ENCODE results near the gene C1QTNF1. TPM values are rescaled to one million over a fixed set of nuclear protein-coding genes. Genes with fewer than 3 reads are reported as not detected.
"Not testable (repeated sequence)": the region's sequence is repeated elsewhere in the genome, so short reads cannot be mapped to it uniquely, and the experiment has no call there.

The C1QTNF1 gene
- total RNA-seq, 2 experiments from 2014 or later = not detected

DNA sequence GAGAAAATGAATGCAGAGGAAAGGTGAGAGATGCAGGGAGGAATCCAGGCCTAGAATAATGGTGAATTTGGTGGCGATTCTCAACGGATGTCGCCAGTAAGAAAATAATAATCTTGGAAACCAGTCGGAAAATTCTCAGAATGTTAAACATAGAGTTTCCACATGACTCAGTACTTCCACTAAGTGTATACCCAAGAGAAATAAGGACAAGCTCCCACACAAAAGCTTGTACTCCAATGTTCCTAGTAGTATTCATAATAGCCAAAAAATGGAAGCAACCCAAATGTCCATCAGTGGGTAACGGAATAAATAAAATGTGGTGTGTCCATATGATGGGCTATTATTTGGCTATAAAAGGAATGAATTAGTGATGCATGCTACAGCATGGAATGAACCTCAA is 31.2 kb downstream of the C1QTNF1 start:
- Mint-ChIP-seq H3K4me3 (no peak overlapping the region), H3K27me3 (peaks cover 19% of the 10 kb centered on the region), H3K36me3 (no peaks in the 10 kb centered on the region), H3K9me3 (ENCODE audit: low read depth) (peaks cover 4% of the 10 kb centered on the region), H3K27ac (no peak overlapping the region), H3K4me1 (peaks cover 3% of the 10 kb centered on the region)
- CTCF ChIA-PET = no interaction called here
- no peak for DNase-seq
- ATAC-seq = no peak

DNA sequence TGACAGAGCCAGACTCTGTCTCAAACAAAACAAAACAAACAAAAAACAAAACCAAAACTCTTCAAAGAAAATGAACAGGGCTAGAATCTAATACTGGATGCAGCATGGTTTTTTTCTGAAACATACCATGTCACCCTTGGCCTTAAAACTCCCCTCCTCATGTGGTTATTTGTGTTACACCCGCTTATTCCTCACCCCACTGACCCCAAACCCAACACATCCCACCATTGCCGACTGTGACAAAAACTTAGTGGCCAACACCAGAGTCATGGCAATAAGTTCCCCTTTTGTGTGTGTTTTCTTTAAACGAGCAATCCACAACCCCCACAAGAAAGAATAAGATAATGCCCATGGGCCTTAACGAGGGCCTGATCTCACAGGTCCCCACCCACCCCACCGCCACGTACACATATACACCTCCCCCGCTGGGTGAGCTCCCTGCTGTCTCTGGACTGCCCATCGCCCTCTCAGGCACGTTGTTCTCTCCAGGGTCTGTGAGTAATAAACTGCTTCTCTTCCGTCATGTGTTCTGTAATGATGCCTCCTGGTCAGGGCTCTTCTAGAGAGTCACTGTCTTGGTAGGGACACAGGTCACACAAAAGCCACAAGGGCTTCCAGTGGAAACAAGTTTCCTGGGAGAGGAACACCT is 33.9 kb downstream of the C1QTNF1 start:
- DNase-seq = no peak
- H3K9me3 Mint-ChIP-seq (ENCODE audit: low read depth) = peaks cover 4% of the 10 kb centered on the region
- H3K4me3 Mint-ChIP-seq = no peak overlapping the region
- no peak for ATAC-seq
- H3K36me3 Mint-ChIP-seq = no peaks in the 10 kb centered on the region
- peaks cover 17% of the 10 kb centered on the region for H3K27me3 Mint-ChIP-seq
- H3K27ac Mint-ChIP-seq = no peak overlapping the region
- H3K4me1 Mint-ChIP-seq = peaks cover 3% of the 10 kb centered on the region
- CTCF ChIA-PET = interaction anchor here (1.5 kb wide), 1 partner anchor 12 kb away, joined by 7 read pairs; no protein-coding TSS in a partner anchor

DNA sequence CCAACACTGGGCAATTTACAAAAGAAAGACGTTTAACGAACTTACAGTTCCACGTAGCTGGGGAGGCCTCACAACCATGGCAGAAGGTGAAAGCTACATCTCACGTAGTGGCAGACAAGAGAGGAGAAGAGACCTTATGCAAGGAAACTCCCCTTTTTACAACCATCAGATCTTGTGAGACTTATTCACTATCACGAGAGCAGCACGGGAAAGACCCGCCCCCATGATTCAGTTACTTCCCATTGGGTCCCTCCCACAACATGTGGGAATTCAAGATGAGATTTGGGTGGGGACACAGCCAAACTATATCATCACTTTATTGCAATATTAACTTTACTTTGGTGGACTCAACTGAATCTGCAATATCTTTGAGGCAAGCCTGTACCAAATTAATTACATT is 38.7 kb downstream of the C1QTNF1 start:
- CTCF ChIA-PET = interaction anchor here (0.8 to 1.6 kb wide), 3 partner anchors 25 to 331 kb away, joined by 3 to 5 read pairs (median 3); no protein-coding TSS in a partner anchor
- peaks cover 10% of the 10 kb centered on the region for H3K27me3 Mint-ChIP-seq
- no peak for ATAC-seq
- no peaks in the 10 kb centered on the region for H3K9me3 Mint-ChIP-seq (ENCODE audit: low read depth)
- H3K4me1 Mint-ChIP-seq = peaks cover 5% of the 10 kb centered on the region
- H3K4me3 Mint-ChIP-seq = no peak overlapping the region
- H3K36me3 Mint-ChIP-seq = no peaks in the 10 kb centered on the region
- DNase-seq = no peak
- no peak overlapping the region for H3K27ac Mint-ChIP-seq

DNA sequence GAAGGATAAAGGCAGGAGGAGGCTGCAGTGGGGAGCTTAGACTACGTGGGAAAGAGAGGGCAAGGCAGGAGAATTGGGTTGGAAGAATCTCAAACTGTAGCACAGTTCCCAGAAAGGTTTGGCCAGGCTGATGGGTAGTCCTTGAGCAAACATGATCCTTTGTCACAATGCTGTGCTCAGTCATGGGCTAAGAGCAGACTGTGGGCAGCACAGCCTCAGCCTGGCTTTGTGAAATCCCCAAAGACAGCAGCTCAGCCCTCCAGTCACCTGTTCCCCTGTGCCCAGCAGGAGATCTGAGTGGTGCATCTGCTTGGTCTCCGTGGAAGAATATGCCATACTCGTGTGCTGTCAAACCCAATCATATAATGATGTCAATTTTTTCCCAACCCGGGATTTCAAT is 40.1 kb downstream of the C1QTNF1 start:
- H3K27me3 Mint-ChIP-seq = peaks cover 4% of the 10 kb centered on the region
- CTCF ChIA-PET = interaction anchor here (1.6 to 2.3 kb wide), 3 partner anchors 21 to 328 kb away, joined by 3 to 11 read pairs (median 7); no protein-coding TSS in a partner anchor
- H3K27ac Mint-ChIP-seq = no peak overlapping the region
- H3K36me3 Mint-ChIP-seq = no peaks in the 10 kb centered on the region
- DNase-seq = no peak
- no peak overlapping the region for H3K4me3 Mint-ChIP-seq
- no peak for ATAC-seq
- H3K9me3 Mint-ChIP-seq (ENCODE audit: low read depth) = no peaks in the 10 kb centered on the region
- H3K4me1 Mint-ChIP-seq = peaks cover 2% of the 10 kb centered on the region

DNA sequence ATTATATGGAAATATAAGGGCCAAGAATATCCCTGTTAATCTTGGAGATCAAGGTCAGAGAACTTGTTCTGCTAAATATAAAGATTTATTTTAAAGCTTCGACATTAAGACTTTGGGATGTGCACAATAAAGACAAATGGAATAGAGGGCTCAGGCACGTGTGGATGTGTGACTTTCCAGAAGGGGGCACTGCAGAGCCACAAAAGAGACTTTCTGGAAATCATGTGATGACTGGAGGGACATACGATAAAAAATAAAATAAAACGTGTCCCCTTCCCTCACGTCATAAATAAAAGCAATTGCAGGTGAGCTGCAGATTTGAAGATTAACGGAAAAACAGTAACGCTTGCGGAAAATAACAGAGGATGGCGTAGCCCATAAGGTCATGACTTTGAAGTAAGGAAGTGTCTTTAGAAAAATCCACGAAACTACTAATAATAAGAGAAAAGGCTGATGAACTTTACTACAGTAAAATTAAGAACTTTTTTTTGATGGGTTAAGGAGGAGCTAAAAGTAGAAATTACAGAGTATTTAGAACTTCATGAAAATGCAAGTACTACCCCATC is 41.2 kb downstream of the C1QTNF1 start:
- ATAC-seq = no peak
- Mint-ChIP-seq H3K27me3 (peaks cover 3% of the 10 kb centered on the region), H3K4me3 (no peak overlapping the region), H3K9me3 (ENCODE audit: low read depth) (no peaks in the 10 kb centered on the region), H3K27ac (no peak overlapping the region), H3K36me3 (no peaks in the 10 kb centered on the region), H3K4me1 (peaks cover 2% of the 10 kb centered on the region)
- peak; percentile 66 for DNase-seq
- CTCF ChIA-PET = interaction anchor here (0.8 to 2.3 kb wide), 8 partner anchors 8 to 327 kb away, joined by 3 to 13 read pairs (median 6); partner anchors contain the start of gene ENGASE

DNA sequence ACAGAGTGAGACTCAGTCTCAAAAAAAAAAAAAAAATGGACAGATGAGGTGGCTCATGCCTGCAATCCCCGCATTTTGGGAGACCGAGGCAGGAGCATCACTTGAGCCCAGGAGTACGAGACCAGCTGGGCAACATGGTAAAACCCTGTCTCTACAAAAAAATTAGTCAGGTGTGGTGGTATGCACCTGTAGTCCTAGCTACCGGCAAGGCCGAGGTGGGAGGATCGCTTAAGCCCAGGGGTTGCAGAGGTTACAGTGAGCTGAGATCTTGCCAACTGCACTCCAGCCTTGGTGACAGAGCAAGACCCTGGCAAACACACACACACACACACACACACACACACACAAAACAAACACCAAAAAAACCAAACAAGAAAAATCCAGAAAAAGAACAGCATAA is 43.0 kb downstream of the C1QTNF1 start:
- H3K27me3 Mint-ChIP-seq = no peaks in the 10 kb centered on the region
- no peaks in the 10 kb centered on the region for H3K9me3 Mint-ChIP-seq (ENCODE audit: low read depth)
- no peak for DNase-seq
- H3K27ac Mint-ChIP-seq = no peak overlapping the region
- ATAC-seq = no peak
- no peak overlapping the region for H3K4me3 Mint-ChIP-seq
- peaks cover 2% of the 10 kb centered on the region for H3K4me1 Mint-ChIP-seq
- CTCF ChIA-PET = interaction anchor here (0.6 to 2.4 kb wide), 5 partner anchors 20 to 334 kb away, joined by 3 to 7 read pairs (median 5); no protein-coding TSS in a partner anchor
- no peaks in the 10 kb centered on the region for H3K36me3 Mint-ChIP-seq

DNA sequence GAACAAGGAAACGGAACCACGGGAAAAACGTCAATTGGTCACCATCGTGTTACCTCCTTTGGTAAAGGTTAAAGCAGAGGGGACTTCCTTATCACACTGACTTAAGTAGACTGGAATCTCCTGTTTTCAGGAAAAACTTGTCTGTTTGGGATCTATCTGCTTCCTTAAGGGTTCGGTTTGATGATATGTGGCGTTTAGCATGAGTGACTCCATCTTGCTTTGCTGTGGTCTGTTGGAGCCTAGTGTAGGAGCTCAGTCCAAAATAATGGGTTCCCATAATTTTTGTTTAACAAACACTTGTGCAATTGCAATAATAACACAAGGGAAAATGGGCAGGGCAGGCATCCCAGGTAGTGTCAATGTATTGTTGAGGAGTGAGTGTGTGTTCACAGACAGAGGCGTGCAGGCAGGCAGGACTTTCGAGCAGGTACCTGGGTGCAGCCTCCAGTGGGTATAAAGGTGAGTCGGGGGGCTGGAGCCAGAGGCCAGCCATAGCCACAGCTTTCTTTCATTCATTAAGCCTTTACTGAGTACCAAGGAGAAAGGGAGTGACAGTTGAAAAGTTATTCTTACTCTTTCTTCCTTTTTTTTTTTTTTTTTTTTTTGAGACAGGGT is 46.4 kb downstream of the C1QTNF1 start:
- CTCF ChIA-PET = interaction anchor here (1.2 to 2.5 kb wide), 4 partner anchors 12 to 330 kb away, joined by 4 to 8 read pairs (median 4); no protein-coding TSS in a partner anchor
- no peaks in the 10 kb centered on the region for H3K27me3 Mint-ChIP-seq
- no peaks in the 10 kb centered on the region for H3K9me3 Mint-ChIP-seq (ENCODE audit: low read depth)
- H3K4me3 Mint-ChIP-seq = no peak overlapping the region
- H3K27ac Mint-ChIP-seq = no peak overlapping the region
- ATAC-seq = no peak
- H3K4me1 Mint-ChIP-seq = peaks cover 4% of the 10 kb centered on the region
- no peak for DNase-seq
- no peaks in the 10 kb centered on the region for H3K36me3 Mint-ChIP-seq

DNA sequence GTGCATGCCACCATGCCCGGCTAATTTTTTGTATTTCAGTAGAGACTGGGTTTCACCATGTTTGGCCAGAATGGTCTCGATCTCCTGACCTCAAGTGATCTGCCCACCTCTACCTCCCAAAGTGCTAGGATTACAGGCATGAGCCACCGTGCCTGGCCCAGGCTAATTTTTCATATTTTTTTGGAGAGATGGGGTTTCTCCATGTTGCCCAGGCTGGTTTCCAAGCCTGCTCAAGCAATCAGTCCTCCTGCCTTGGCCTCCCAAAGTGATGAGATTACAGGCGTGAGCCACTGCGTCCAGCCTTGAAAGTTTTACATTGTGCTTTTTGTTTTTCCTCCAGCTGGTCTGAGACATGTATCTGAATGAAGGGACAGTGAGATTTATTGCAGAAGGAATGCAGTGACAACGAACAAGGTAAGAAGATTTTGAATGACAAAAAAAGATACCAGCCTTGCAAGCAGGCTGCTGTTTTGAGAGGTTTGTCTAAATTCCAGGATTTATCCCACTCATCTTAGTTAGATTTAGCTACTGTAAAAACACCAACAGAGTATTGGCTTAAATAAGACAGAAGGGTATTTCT is 47.3 kb downstream of the C1QTNF1 start:
- ATAC-seq (no peak), DNase-seq (no peak)
- H3K4me1 Mint-ChIP-seq = peaks cover 10% of the 10 kb centered on the region
- no peak overlapping the region for H3K27ac Mint-ChIP-seq
- CTCF ChIA-PET = interaction anchor here (0.9 to 4.5 kb wide), 5 partner anchors 11 to 329 kb away, joined by 3 to 23 read pairs (median 5); no protein-coding TSS in a partner anchor
- H3K4me3 Mint-ChIP-seq = no peak overlapping the region
- no peaks in the 10 kb centered on the region for H3K9me3 Mint-ChIP-seq (ENCODE audit: low read depth)
- no peaks in the 10 kb centered on the region for H3K27me3 Mint-ChIP-seq
- no peaks in the 10 kb centered on the region for H3K36me3 Mint-ChIP-seq

DNA sequence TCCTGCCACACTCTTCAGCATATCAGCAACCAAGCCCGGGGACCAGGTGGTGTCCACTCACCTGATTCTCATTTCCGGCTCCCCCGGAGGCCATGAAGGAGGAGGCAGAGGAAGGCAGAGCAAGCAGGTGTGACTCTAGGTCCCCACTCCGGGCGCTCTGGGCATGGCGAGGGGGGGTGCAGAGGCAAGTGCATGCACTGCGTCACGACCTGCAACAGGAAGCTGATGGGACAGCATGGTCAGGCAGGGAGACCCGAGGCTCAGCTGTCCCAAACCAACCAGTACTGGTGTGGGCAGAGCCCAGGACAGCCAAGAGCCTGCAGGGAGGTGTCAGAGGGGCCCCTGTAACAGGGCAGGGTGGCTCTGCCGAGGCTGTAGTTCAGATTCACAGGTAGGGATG is 48.6 kb downstream of the C1QTNF1 start:
- H3K4me3 Mint-ChIP-seq = no peak overlapping the region
- CTCF ChIA-PET = interaction anchor here (3.4 to 4.5 kb wide), 2 partner anchors 11 to 15 kb away, joined by 23 to 30 read pairs; no protein-coding TSS in a partner anchor
- DNase-seq (no peak), ATAC-seq (no peak)
- H3K27ac Mint-ChIP-seq = no peak overlapping the region
- no peaks in the 10 kb centered on the region for H3K9me3 Mint-ChIP-seq (ENCODE audit: low read depth)
- peaks cover 10% of the 10 kb centered on the region for H3K4me1 Mint-ChIP-seq
- no peaks in the 10 kb centered on the region for H3K27me3 Mint-ChIP-seq
- H3K36me3 Mint-ChIP-seq = no peaks in the 10 kb centered on the region

DNA sequence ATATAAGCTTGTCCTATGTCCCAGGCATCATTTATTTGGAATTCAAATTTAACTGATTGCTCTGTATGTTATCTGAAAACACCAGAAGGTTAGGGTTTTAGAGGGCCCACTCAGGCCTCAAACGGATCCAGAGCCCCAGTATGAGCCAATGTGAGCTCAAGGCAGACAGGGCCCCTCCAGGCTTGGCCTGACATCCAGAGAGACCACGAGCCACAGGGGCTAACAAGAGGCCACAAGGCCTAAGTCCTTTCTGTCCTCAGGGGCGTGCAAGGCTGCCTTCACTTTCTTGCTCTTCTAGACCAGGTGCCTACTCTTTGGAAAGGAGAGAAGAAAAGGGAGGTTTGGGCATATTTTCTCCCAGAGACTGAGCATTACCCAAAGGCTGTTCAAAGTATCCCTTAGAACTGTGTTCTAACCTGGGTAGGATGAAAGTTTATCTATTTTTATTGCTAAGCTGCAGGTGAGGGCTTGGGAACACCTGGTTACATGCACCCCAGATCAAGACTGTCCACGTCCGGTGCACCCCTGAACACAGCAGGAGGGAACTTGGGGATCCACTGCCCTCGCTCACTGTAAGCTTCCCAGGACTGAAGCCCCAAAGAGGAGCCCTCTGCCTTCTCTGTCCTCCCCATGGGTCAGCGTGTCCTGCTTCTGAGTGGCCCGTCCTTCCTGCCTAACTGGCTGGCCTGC is 49.2 kb downstream of the C1QTNF1 start:
- no peaks in the 10 kb centered on the region for H3K9me3 Mint-ChIP-seq (ENCODE audit: low read depth)
- no peak for ATAC-seq
- H3K27me3 Mint-ChIP-seq = no peaks in the 10 kb centered on the region
- no peak overlapping the region for H3K4me3 Mint-ChIP-seq
- CTCF ChIA-PET = interaction anchor here (0.6 to 4.5 kb wide), 7 partner anchors 8 to 328 kb away, joined by 4 to 30 read pairs (median 7); no protein-coding TSS in a partner anchor
- no peak overlapping the region for H3K27ac Mint-ChIP-seq
- no peak for DNase-seq
- H3K36me3 Mint-ChIP-seq = no peaks in the 10 kb centered on the region
- H3K4me1 Mint-ChIP-seq = peaks cover 10% of the 10 kb centered on the region

DNA sequence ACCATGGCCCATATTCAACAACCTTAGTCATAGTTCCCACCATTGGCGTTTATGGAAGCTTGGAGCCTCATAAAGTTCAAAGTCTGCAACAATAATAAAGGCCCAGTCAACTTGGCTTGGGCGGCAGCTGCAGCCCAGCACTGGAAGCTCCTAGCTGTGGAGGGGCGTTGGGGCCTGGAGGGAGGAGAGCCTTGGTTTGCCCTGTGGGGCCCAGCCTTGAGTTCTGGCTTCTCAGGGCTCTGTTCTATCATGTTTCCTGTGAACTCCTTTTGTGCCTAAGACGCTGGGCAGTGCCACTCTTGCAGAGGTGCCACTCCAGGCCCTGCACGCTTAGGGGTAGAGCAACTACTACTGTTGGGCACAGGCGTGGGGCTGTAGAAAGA is 49.7 kb downstream of the C1QTNF1 start:
- Mint-ChIP-seq H3K4me1 (peaks cover 10% of the 10 kb centered on the region), H3K27ac (no peak overlapping the region), H3K27me3 (no peaks in the 10 kb centered on the region), H3K4me3 (no peak overlapping the region), H3K36me3 (no peaks in the 10 kb centered on the region), H3K9me3 (ENCODE audit: low read depth) (no peaks in the 10 kb centered on the region)
- no peak for ATAC-seq
- CTCF ChIA-PET = interaction anchor here (0.6 to 4.5 kb wide), 7 partner anchors 9 to 328 kb away, joined by 4 to 30 read pairs (median 7); no protein-coding TSS in a partner anchor
- no peak for DNase-seq

DNA sequence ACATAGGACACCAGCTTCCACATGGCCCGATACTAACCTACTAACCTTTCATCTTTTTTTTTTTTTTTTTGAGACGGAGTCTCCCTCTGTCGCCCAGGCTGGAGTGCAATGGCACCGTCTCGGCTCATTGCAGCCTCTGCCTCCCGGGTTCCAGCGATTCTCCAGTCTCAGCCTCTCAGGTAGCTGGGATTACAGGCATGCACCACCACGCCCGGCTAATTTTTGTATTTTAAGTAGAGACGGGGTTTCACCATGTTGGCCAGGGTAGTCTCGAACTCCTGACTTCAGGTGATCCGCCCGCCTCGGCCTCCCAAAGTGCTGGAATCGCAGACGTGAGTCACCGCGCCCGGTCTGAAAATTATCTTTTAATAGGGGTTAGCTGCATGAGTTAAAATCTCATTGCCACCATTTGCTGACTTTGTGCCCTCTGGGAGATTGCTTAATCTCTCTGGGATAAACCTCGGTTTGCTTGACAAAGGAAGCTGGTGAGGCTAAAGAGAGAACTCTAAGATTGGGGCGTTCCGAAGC is 50.2 kb downstream of the C1QTNF1 start:
- H3K4me1 Mint-ChIP-seq = peaks cover 10% of the 10 kb centered on the region
- not testable (repeated sequence) for H3K9me3 Mint-ChIP-seq (ENCODE audit: low read depth); H3K36me3 Mint-ChIP-seq; DNase-seq; H3K27me3 Mint-ChIP-seq; ATAC-seq
- H3K27ac Mint-ChIP-seq = peak overlapping the region; percentile 46
- CTCF ChIA-PET = interaction anchor here (0.6 to 4.5 kb wide), 11 partner anchors 9 to 637 kb away, joined by 3 to 30 read pairs (median 6); no protein-coding TSS in a partner anchor
- peak overlapping the region; percentile 62 for H3K4me3 Mint-ChIP-seq

All from activated CD8-positive, alpha-beta memory T cell treated with anti-CD3 and anti-CD28 coated beads, Interleukin-2, amount 10 ng/mL, durations not matched to agents 7 days and 5 days (primary cell).